NB4 (cell line): ENCODE data around the gene RPRML.

ENCODE experiments used
- CTCF ChIP-seq: IDR thresholded peaks from one replicate; pipeline ENCODE4 v1.5.1; 2012; ENCODE audit warnings: low read depth, low read length
- MAX ChIP-seq: IDR thresholded peaks from 2 replicates; pipeline ENCODE4 v1.6.1; 2011; ENCODE audit warnings: low read depth, low read length
- MYC ChIP-seq: IDR thresholded peaks from 2 replicates; pipeline ENCODE4 v1.6.1; 2011; ENCODE audit warnings: low read depth, low read length
- POLR2A ChIP-seq: IDR thresholded peaks from 2 replicates; pipeline ENCODE4 v1.6.1; 2011; ENCODE audit warnings: mild to moderate bottlenecking; ENCODE audit not compliant: insufficient read length; ENCODE audit errors: extremely low read depth

GRCh38 chr17:46958041-46958591 is 20.9 kb downstream of the RPRML start:
- no peak for TF ChIP-seq MAX
- TF ChIP-seq CTCF, result no peak
- TF ChIP-seq POLR2A, result no peak
- TF ChIP-seq MYC, result no peak
